GM12878 (cell line): ENCODE data around the gene SLX4IP. TPM values are rescaled to one million over a fixed set of nuclear protein-coding genes. Genes with fewer than 3 reads are reported as not detected.
A peak's percentile ranks its signal among the peaks of the same experiment; 100 is the strongest.

ENCODE experiments used
- ASH2L ChIP-seq: fragments of 300-600, 200-600 bp; sonication (generic); IDR thresholded peaks from 2 replicates; pipeline ENCODE4 v1.6.1; 2017; ENCODE audit warnings: low read depth, mild to moderate bottlenecking, borderline replicate concordance
- ATF2 ChIP-seq: IDR thresholded peaks from 2 replicates; pipeline ENCODE4 v1.6.1; 2012; ENCODE audit warnings: low read length, inconsistent platforms
- BMI1 ChIP-seq: fragments of 450-650 bp; IDR thresholded peaks from 2 replicates; pipeline ENCODE4 v1.6.1; 2016; ENCODE audit warnings: mild to moderate bottlenecking, moderate library complexity, borderline replicate concordance
- CEBPZ ChIP-seq: fragments of 150-350 bp; IDR thresholded peaks from 2 replicates; pipeline ENCODE4 v1.6.1; 2016; ENCODE audit warnings: low read depth, low read length
- IKZF1 ChIP-seq: fragments of 450-650 bp; conservative IDR thresholded peaks from 2 replicates; pipeline ENCODE4 v1.6.1; 2017; ENCODE audit warnings: antibody characterized with exemption, mild to moderate bottlenecking
- JUND ChIP-seq: IDR thresholded peaks from 2 replicates; pipeline ENCODE4 v1.6.1; 2012; ENCODE audit warnings: low read depth, mild to moderate bottlenecking, low read length, improper control_type of control experiment, moderate library complexity
- MYB ChIP-seq: fragments of 150-350 bp; IDR thresholded peaks from 2 replicates; pipeline ENCODE4 v1.6.1; 2014; ENCODE audit warnings: mild to moderate bottlenecking, low read depth, low read length, borderline replicate concordance
- NFXL1 ChIP-seq: fragments of 450-650 bp; IDR thresholded peaks from 2 replicates; pipeline ENCODE4 v1.6.1; 2017; ENCODE audit warnings: antibody characterized with exemption, mild to moderate bottlenecking, borderline replicate concordance
- NFYA ChIP-seq: IDR thresholded peaks from 2 replicates; pipeline ENCODE4 v1.6.1; 2011; ENCODE audit warnings: low read depth, mild to moderate bottlenecking, low read length, improper control_type of control experiment, borderline replicate concordance
- NR2C2 ChIP-seq: IDR thresholded peaks from 2 replicates; pipeline ENCODE4 v1.6.1; 2011; ENCODE audit warnings: borderline replicate concordance, low read depth; ENCODE audit not compliant: control insufficient read depth, insufficient read length
- RELB ChIP-seq: fragments of 450-650 bp; IDR thresholded peaks from 2 replicates; pipeline ENCODE4 v1.6.1; 2017; ENCODE audit warnings: low read depth, mild to moderate bottlenecking, moderate library complexity
- STAT1 ChIP-seq: fragments of 450-650 bp; conservative IDR thresholded peaks from 2 replicates; pipeline ENCODE4 v1.6.1; 2014; ENCODE audit warnings: antibody characterized with exemption, mild to moderate bottlenecking
- SUPT20H ChIP-seq: IDR thresholded peaks from 2 replicates; pipeline ENCODE4 v1.6.1; 2011; ENCODE audit warnings: low read depth, mild to moderate bottlenecking, low read length, moderate library complexity, borderline replicate concordance; ENCODE audit not compliant: control insufficient read depth
- TARDBP ChIP-seq: IDR thresholded peaks from 2 replicates; pipeline ENCODE4 v1.6.1; 2016; ENCODE audit warnings: borderline replicate concordance
- ZBTB11 ChIP-seq: fragments of 450-650 bp; formaldehyde crosslinking; IDR thresholded peaks from 2 replicates; pipeline ENCODE4 v1.5.0; 2022; ENCODE audit warnings: mild to moderate bottlenecking, missing genetic modification characterization
- ZBTB4 ChIP-seq: fragments of 450-650 bp; formaldehyde crosslinking; IDR thresholded peaks from 2 replicates; pipeline ENCODE4 v1.4.0; 2022; ENCODE audit warnings: mild to moderate bottlenecking, moderate library complexity
- ZZZ3 ChIP-seq: IDR thresholded peaks from 2 replicates; pipeline ENCODE4 v1.6.1; 2011; ENCODE audit warnings: low read depth; ENCODE audit not compliant: control insufficient read depth, insufficient read length
- polyA plus RNA-seq, 11 experiments: library from polyadenylated mRNA; depleted of rRNA in 4 of 11; unstranded in 6 of 11; stranded (reverse) in 5 of 11; fragments of >200 nt; fragmentation: Nextera tagmentation in 4 of 11; fragmentation: Illumina TruSeq in 1 of 11; extraction: Ambion mirVana in 4 of 11; extraction: Trizol in 1 of 11; gene quantifications; 1 replicate in 1 of 11; 2 replicates in 10 of 11; pipeline versions ENCODE4 v1.2.1 to v1.2.3, GENCODE V29; 2011 to 2016; ENCODE audit warnings: inconsistent platforms in 2 of 11, missing spikeins in 2 of 11, low read depth in 1 of 11
- total RNA-seq, 4 experiments: library from RNA; depleted of rRNA in 3 of 4; stranded (reverse); fragments of >200 nt in 3 of 4; fragmentation: Illumina TruSeq in 1 of 4; extraction: Trizol in 1 of 4; gene quantifications; 2 replicates each; pipeline versions ENCODE4 v1.2.1 to v1.2.3, GENCODE V29; 2013 to 2021

Gene SLX4IP
- total and polyA plus RNA-seq, 10 of the 15 experiments (the other 5 are each of a cell fraction or from before 2014, with no cell fraction given) = 2.2 to 11.0 (median 6.3) TPM

GRCh38 chr20:10447028-10447427, 11.9 kb downstream of the SLX4IP start (continued):
- TF ChIP-seq JUND (peak; percentile 80), MYB (no peak), ZBTB4 (CRISPR knock-in tag) (no peak), TARDBP (no peak), ASH2L (no peak), IKZF1 (peak; percentile 50), SUPT20H (no peak), BMI1 (peak; percentile 63; the same call in 1 of the 2 replicates), NFYA (no peak), STAT1 (no peak), ZZZ3 (no peak), ATF2 (peak; percentile 80; the same call in 1 of the 2 replicates), RELB (peak; percentile 89), CEBPZ (no peak), NR2C2 (no peak), ZBTB11 (CRISPR knock-in tag) (no peak), NFXL1 (no peak)
